ENCODE measurements around the gene SLC48A1. TPM values are rescaled to one million over a fixed set of nuclear protein-coding genes. Genes with fewer than 3 reads are reported as not detected.

Gene SLC48A1
- polyA plus RNA-seq, 1 donor from 2014 or later: 8.0 TPM

- no peaks in the 10 kb centered on the region for H3K9me2 ChIP-seq (ENCODE audit: insufficient read depth, low read length)
- no peaks in the 10 kb centered on the region for H3K36me3 ChIP-seq (ENCODE audit: insufficient read depth, low read length)
- H3F3A ChIP-seq (ENCODE audit: insufficient read depth, low read length, poor library complexity, severe bottlenecking): no peaks in the 10 kb centered on the region
- H4K20me1 ChIP-seq (ENCODE audit: insufficient read depth): no peaks in the 10 kb centered on the region
- no peak overlapping the region for H3K4me2 ChIP-seq (ENCODE audit: low read length)
- no peaks in the 10 kb centered on the region for H3K27me3 ChIP-seq (ENCODE audit: insufficient read depth, low read depth, low read length)
- H3K79me2 ChIP-seq (replicated peaks; ENCODE audit: insufficient read depth, low read length): no peaks in the 10 kb centered on the region
- no peak overlapping the region for H2AFZ ChIP-seq (ENCODE audit: low read depth, low read length)
- no peak overlapping the region for H3K27ac ChIP-seq (ENCODE audit: low read length)
- no peak overlapping the region for H3K4me3 ChIP-seq (ENCODE audit: low read length)
- H3K9ac ChIP-seq (ENCODE audit: low read length): no peak overlapping the region
- H3K9me3 ChIP-seq (ENCODE audit: low read length): no peaks in the 10 kb centered on the region
- TF ChIP-seq TAF1 (IDR thresholded peaks at IDR 0.05; ENCODE audit: low read depth): no peak
- TF ChIP-seq SMC3 (conservative IDR thresholded peaks at IDR 0.05; ENCODE audit: poor library complexity): no peak
- no peak for TF ChIP-seq EZH2 (IDR thresholded peaks at IDR 0.05; ENCODE audit: borderline replicate concordance, insufficient read depth, low read length, poor library complexity, severe bottlenecking)
- TF ChIP-seq EP300 (conservative IDR thresholded peaks at IDR 0.05; ENCODE audit: poor library complexity, severe bottlenecking): no peak
- no peak for TF ChIP-seq RAD21 (conservative IDR thresholded peaks at IDR 0.05)
- TF ChIP-seq MXI1 (conservative IDR thresholded peaks at IDR 0.05; ENCODE audit: poor library complexity, severe bottlenecking): no peak
- no peak for TF ChIP-seq POLR2AphosphoS5 (IDR thresholded peaks at IDR 0.05)
- no peak for TF ChIP-seq REST (IDR thresholded peaks at IDR 0.05; ENCODE audit: borderline replicate concordance)
- TF ChIP-seq CTCF (IDR thresholded peaks at IDR 0.05; ENCODE audit: poor library complexity, severe bottlenecking): no peak
These were observed 21.6 kb downstream of the SLC48A1 start for GRCh38 chr12:47794679-47795078.

GRCh38 chr12:47795121-47795813 is 22.2 kb downstream of the SLC48A1 start:
- H3K79me2 ChIP-seq (replicated peaks; ENCODE audit: insufficient read depth, low read length): no peaks in the 10 kb centered on the region
- no peak overlapping the region for H3K9ac ChIP-seq (ENCODE audit: low read length)
- H3K27me3 ChIP-seq (ENCODE audit: insufficient read depth, low read depth, low read length): no peaks in the 10 kb centered on the region
- no peaks in the 10 kb centered on the region for H3F3A ChIP-seq (ENCODE audit: insufficient read depth, low read length, poor library complexity, severe bottlenecking)
- H4K20me1 ChIP-seq (ENCODE audit: insufficient read depth): no peaks in the 10 kb centered on the region
- H3K27ac ChIP-seq (ENCODE audit: low read length): no peak overlapping the region
- no peaks in the 10 kb centered on the region for H3K36me3 ChIP-seq (ENCODE audit: insufficient read depth, low read length)
- no peak overlapping the region for H3K4me3 ChIP-seq (ENCODE audit: low read length)
- no peak overlapping the region for H2AFZ ChIP-seq (ENCODE audit: low read depth, low read length)
- no peak overlapping the region for H3K4me2 ChIP-seq (ENCODE audit: low read length)
- no peaks in the 10 kb centered on the region for H3K9me3 ChIP-seq (ENCODE audit: low read length)
- TF ChIP-seq REST (IDR thresholded peaks at IDR 0.05; ENCODE audit: borderline replicate concordance): no peak
- no peak for TF ChIP-seq SMC3 (conservative IDR thresholded peaks at IDR 0.05; ENCODE audit: poor library complexity)
- TF ChIP-seq RAD21 (conservative IDR thresholded peaks at IDR 0.05): no peak
- TF ChIP-seq POLR2AphosphoS5 (IDR thresholded peaks at IDR 0.05): no peak
- no peaks in the 10 kb centered on the region for H3K9me2 ChIP-seq (ENCODE audit: insufficient read depth, low read length)
